AG09319 (cell line): Measurements from ENCODE around the gene FNDC3B.

Experiments used
- DNase-seq: peaks from one replicate; pipeline ENCODE4 v3.0.0-alpha.2; 2010; ENCODE audit warnings: low read depth; ENCODE audit errors: extremely low read depth
- TF ChIP-seq, protein P1 (sequence below): IDR thresholded peaks from 2 replicates; pipeline ENCODE4 v1.5.1; 2011; ENCODE audit warnings: low read depth, mild to moderate bottlenecking, inconsistent platforms, low read length, moderate library complexity

Gene FNDC3B

DNA sequence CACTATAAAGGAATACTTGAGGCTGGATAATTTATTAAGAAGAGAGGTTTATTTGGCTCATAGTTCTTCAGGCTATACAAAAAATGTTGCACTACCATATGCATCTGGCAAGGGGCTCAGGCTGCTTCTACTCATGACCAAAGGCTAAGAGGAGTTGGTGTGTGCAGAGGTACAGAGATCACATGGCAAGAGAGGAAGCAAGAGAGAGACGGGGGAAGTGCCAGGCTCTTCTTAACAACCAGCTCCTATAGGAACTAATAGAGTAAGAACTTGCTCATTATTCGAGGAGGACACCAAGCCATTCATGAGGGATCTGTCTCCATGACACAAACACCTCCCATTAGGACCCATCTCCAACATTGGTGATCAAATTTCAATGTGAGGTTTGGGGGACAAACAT, 6.0 kb upstream of the FNDC3B start:
- DNase-seq: no peak
- TF ChIP-seq, protein P1, sequence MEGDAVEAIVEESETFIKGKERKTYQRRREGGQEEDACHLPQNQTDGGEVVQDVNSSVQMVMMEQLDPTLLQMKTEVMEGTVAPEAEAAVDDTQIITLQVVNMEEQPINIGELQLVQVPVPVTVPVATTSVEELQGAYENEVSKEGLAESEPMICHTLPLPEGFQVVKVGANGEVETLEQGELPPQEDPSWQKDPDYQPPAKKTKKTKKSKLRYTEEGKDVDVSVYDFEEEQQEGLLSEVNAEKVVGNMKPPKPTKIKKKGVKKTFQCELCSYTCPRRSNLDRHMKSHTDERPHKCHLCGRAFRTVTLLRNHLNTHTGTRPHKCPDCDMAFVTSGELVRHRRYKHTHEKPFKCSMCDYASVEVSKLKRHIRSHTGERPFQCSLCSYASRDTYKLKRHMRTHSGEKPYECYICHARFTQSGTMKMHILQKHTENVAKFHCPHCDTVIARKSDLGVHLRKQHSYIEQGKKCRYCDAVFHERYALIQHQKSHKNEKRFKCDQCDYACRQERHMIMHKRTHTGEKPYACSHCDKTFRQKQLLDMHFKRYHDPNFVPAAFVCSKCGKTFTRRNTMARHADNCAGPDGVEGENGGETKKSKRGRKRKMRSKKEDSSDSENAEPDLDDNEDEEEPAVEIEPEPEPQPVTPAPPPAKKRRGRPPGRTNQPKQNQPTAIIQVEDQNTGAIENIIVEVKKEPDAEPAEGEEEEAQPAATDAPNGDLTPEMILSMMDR: no peak

DNA sequence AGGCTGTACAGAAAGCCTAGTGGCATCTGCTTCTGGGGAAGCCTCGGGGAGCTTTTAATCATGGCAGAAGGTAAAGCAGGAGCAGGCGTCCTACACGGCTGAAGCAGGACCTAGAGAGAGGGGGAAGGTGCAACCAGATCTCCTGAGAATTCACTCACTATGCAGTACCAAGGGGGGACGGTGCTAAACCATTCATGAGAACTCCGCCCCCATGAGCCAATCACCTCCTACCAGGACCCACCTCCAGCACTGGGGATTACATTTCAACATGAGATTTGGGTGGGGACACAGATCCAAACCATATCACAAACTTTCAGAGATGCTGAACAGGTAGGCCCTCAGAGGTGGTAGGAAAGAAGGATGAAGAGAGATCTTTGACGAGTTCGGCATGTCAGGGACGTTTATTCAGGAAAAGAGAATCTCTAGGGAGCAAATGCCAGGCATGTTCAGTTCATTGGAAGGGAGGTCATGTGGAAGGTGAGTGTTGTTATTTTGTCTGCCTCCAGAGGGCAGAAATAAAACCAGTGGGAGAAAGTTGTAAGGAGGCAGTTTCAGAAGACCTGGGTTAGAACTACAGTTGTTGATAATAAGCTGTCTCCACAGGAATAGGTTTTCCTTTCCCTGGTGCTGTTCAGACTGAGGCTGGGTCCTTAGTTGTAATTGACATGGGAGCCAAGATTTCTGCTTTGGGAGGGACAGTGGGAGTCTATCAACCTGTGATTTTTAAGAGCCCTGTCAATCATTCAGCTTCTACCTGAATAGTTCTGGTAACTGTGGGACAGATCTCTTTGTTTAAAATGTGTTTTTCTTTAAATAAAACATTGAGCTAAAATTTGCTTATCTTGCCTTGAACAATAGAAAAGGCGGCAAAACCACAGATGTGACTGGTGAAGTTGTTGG, 4.3 kb upstream of the FNDC3B start:
- no peak for DNase-seq
- TF ChIP-seq, protein P1: peak; percentile 26

DNA sequence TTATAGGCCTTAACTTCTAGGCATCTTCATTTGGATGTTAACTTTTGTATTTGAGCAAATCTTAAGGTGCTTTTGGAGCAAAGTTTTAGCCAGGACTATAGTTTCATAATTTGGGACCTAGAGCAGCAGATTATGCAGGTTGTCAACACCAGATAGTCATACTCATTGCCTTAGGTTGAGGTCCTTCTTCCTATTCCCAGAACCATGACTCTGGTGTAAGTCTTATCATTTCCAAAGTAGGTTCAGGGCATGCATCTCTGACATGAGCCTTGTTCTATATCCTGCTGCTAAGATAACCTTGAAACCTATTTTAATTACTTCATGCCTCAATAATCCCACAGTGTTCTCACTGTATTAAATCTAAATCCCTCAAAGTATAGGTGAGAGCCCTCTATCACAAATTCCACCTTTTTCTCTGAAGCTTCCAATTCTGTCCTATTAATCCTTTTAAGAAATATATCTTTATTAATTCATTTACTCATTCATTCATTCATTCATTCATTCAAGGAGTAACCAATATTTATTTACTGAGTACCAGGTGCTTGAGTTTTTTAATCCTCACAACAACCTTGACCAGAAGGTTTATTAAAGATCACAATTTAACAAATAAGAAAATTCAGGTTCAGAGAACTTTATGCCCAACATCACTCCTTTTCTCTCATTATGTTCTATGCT, 2.7 kb upstream of the FNDC3B start:
- no peak for DNase-seq
- TF ChIP-seq, protein P1: no peak

DNA sequence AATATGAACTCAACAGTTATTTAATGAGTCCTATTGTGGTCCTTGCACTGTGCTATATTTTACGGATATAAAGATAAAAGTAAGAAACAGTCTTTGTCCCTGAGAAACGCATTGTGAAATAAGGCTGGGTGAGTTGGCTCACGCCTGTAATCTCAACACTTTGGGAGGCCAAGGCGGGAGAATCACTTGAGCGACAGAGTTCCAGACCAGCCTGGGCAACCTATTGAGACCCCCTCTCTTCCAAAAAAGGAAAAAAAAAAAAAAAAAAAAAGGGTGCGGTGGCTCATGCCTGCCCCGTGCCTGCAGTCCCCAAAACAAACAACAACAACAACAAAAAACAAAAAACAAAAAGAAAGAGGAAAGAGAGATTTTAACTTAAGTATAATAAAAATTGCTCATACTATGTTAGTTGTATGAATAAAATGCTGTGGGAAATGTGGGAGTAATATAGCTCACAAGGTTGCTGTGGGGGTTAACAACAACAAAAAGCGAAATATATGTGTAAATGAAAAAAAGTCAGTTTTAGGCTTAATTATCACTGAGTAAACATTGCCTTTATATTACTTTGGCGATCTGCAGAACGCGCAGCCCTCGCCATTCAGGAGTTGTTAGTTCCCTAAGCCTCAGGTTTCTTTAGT, 461 bp upstream of the FNDC3B start:
- no peak for DNase-seq
- TF ChIP-seq, protein P1: no peak

DNA sequence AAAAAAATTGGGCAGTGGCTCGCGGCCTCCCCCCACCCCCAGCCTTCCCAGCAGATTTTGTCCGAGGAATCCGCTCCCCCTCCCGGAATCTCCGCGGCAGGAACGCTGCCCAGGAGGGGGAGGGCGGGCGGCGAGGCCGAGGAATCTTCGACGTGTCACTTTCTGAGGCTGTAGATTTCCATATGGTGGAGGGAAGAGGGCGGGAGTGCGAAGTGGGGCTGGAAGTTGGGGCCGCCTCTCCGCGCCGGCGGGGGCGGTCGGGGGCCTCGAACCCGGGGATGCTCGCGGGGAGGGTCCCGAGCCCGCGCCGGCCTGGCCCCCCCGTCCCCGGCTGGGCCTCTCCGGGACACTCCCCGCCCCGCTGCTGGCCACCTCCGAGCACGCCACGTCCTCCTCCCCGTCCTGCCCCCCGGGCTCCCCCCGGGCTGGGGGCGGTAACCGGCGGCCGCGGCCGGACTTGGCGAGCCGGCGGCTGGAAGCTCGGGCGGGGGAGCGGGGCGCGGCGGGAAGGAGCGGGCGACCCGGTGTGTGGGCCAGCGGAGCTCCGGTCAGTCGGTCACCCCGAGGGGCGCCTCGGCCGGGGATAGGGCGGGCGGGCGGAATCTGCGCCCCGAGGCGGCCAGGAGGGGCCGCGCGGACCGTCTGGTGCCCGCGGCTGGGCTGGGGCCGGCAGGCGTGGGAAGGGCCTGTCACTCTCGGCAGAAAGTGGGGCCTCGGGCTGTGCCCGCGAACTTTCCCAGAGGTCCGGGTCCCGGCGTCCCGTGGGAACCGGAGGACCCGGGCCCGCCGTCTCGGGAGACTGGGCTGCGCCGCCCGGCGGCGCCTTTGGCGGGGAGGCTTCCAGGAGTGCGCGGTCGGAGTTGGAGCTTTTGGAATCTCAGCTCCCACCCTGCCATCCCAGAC, 951 bp downstream of the FNDC3B start:
- DNase-seq: peak; percentile 80
- TF ChIP-seq, protein P1: peak; percentile 33

DNA sequence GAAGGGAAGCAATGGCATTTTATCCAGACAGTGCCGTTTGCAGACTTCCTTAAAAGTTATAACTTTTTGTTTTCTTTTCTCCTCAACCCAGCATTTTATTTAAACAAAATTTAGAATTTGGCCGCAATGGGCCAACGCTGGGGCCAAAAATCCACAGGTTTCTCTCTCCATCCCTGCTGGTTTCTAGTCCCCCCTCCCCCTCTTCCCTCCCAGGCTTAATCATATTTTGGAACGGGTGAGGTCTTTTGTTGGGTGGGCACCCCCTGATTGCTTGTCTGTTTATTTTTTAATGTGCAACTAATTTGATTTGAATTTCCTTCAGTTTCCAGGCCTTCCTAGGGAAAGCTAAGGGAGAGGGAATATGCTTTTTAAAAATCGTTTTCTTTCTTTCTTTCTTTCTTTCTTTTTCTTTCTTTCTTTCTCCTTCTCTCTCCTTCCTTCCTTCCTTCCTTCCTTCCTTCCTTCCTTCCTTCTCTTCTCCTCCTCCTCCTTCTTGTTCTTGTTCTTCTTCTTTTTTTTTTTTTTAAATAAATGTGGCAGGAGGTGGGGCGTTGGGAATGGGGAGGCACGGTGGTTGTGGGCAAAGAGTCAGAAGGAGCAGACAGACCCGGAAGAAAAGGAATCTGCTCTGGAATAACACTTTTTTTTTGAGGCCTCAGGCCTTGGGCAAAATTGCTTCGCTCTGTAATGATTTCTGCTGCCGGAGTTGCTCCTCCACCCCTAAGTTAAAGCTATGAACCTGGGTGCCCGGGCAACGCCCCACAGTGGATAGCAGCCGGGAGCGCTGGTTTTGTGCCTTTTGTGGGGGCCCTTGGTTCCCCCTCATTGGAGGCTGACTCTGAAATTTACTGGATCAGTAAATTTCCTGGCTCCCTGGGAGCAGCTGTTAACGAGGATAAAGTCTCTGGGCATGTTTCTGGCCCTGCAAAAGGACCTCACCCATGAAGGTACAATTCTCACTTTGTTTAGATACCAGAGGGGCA, 1.9 kb downstream of the FNDC3B start:
- no peak for DNase-seq
- TF ChIP-seq, protein P1: no peak; the same call in 1 of the 2 replicates
